ENCODE measurements around the gene TEX29.

TEX29 gene

DNA sequence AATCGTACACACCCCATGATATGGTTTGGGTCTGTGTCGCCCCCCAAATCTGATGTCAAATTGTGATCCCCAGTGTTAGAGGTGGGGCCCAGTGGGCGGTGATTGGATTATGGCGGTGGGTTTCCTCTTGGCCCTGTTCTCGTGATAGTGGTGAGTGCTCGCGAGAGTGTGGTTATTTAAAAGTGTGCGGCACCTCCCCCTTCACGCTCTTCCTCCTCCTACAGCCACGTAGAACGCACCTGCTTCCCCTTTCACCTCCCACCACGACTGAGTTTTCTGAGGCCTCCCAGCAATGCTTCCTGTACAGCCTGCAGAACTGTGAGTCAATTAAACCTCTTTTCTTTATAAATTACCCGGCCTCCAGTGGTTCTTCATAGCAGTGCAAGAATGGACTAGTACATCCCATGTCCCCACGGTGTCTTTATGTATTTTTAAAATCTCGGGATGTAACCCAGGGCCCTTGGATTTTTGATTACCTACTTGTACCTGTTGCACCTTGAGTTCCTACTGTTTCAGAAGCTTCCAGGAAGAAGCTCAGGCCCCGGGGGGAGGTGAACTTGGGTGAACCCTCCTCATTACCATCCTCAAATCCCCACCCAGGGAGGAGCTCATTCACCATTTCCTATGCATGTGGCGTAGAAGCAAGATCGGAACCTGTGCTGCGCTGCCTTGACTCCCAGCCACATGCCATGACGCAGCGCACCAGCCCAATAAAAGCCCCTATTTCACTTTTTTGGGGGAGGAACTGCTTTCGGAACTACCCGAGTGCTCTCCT is 52.4 kb downstream of the TEX29 start:
- DNase-seq: no peak

DNA sequence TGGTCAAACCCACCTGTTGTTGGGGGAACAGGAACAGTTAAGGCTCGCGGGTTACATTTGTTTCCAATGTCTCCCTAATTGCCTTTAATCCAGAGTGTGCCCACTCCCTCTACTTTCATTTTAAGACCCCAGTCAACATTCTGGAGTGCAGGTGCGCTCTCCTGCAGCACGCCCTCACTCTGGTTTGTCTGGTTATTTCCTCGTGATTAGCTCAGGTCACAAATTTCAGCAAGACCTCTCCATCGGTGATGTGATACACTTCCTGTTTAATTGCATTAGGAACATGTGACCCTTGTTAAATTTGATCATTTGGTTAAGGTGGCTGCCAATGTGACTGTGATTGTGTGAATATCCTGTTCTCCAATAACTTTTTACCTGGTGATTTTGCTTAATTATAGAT is 53.0 kb downstream of the TEX29 start:
- no peak for DNase-seq

DNA sequence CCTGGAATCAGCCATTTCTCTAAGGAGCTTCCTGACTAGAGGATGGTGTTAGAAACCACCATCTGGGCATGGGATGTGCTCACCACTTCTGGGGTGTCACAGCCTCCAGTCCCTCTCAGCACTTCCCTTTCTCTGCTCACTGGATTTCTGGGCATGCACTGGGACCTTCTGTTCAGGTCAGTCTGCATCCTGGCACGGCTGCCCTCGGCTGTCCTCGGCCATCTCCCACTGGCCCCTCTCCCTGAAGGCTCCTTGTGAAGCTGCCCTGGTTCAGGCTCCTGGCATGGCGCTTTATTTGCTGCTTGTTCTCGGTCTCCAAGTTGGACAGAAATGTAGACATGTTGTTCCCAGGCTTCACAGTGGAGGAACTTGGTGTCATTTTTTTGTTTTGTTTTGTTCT is 60.0 kb downstream of the TEX29 start:
- no peak for DNase-seq

DNA sequence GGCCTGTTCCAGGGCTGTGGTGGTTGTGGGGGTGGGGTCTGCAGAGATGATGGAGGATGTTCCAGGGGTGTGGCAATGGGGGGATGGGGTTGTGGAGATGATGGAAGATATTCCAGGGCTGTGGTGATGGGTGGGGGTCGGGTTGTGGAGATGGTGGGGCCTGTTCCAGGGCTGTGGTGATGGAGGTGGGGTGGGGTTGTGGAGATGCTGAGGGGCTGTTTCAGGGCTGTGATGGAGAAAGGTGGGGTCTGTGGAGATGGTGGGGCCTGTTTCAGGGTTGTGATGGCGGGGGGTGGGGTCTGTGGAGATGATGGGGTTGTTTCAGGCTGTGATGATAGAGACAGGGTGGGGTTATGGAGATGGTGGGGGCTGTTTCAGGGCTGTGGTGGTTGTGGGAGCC is 62.0 kb downstream of the TEX29 start:
- no peak for DNase-seq

DNA sequence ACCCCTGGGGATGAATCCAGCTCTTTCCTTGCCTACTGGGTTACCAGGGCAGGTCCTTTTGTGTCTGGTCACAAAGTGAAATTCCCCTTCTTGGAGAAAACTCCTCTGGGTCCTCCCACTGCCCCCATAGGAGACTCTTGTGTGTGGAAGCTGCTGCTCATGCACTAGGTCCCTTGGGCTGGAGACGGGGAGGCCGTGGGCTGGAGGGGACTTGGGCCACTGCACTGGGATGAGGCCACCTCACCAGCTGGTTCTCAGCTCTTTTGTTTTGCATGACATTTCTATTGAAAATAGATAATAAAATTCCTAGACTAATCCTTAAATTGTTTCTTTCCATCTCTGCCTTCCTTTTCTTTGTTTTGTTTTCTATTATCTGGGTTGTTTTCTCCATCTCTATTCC is 62.4 kb downstream of the TEX29 start:
- no peak for DNase-seq

DNA sequence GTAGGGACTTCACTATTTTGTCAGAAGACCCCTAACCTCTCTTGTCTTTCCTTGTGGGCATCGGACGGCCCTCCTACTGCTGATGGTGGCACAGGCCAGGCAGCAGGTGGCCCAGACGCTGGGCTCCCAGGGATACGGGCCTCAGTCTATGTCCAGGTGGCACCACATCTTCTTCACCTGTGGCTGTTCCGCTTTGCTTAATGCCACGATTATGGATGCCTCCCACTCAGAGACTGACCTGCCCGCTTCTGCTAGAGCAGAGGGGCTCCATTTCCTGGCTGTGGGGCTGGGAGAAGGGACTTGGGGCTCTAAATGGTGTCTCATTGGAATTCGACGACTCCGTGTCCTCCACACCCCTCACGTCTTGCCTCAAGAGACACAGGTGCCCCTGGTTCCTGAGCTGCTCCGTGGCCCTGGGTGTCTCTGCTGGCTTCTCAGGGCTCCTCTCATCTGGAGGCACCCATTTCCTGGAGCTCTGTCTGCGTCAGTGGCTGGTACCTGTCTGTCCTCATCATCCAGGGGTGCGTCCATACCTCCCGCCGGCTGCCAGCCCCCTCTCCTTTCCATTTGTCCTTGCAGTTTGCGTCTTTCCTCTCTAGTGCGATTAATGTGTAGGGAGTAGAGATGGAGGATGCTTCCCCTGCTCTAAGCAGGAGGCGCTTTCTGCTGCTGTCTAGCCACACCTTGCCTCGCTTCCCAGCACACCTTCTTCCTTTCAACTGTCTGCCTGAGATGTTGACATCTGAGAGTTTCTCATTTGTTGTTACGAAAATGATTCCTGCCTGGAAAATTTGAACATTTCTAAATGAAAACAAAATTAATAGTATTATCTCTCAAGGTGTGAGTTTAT is 63.4 kb downstream of the TEX29 start:
- no peak for DNase-seq

DNA sequence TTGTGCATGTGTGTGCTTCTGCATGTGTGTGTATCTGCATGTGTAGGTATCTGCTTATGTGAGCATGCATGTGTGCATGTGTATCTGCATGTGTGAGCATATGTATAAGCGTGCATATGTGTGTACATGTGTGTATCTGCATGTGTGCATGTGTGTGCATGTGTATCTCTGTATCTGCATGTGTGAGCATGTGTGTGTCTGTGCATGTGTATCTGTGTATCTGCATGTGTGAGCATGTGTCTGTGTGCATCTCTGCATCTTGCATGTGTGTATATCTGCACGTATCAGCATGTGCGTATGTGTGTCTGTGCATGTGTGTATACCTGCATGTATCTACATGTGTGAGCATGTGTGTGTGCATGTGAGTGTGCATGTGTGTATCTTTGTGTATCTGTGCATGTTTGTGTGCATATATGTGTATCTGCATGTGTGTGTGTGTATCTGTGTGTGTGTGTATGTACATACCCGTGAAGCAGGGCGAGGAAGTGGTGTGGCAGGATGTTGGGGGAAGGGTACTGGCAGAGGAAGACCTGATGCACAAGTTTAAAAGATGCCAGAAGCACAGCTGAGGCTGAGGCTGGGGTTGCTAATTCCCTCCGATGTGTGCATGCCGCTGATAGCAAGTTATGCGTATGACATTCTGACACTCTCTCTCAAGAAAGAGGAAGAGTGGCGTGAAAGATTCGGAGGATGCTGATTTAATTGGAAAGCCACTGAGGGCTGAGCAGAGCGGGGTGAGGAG is 64.2 kb downstream of the TEX29 start:
- no peak for DNase-seq

DNA sequence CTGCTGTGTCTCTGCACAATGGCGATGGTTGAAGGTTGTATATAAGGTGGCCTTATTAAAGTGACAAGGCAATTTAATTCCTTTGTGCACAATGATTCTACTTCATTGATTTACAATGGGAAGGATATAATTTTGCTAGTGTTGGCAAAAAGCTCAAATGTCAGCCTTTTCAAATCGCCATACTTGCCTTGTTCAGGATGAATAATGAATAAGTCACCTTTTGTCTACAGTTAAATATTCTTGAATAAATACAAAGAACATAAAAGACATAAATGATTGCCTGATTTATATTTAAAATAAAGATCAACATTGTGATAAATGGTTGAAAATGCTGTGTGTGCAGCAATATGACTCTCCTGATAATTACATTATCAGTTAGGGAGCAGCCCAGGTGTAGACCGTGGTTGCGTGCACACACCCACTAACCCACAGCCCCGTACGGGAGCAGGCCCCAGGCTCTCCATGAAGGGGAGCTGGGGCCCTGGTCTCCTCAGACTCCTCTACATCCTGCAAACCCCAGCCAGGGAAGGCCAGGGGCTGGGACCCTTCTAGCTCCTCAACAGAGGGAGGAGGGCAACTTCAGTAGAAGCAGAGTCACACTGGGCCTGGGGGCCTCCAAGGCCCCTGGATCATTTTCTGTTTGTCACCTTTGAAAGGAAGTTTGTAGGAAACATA is 64.9 kb downstream of the TEX29 start:
- DNase-seq: no peak

DNA sequence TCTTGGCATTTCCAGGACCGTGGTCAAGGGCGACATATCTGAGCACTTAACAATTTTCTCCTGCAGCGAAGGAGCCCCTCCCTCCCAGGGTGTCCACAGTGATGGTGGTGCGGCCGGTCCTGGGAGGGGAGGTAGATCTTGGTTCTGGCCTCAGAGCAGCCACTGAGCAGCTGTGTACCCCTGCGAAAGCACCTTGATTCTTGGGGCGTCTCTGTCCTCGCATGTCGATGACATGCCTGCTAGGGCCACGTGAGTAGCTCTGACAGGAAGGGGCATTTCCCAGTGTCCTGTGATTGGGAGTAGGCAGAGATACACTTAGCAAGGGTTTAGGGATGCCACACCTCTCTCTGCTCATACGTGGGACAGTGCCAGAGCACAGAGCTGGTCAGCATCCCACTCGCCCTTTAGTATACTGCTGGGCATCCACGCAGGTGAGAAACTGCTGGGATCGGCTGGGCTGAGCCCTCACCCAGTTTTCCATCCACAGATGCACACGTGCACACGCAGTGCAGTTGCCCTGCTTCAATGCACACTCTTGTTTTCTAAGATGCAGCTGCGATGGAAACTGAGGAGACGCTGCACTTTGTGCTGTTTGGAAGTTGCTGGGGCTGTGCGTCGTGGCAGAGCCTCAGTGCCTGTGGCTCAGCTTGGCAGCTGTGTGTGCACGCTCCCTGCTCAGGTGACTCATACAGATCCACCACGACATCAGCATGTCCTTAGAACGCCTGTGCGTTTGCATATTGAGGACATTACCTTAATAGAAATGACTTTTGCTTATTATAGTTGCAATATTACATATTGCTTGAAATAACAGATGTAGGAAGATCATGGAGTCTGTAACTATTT is 66.8 kb downstream of the TEX29 start:
- no peak for DNase-seq

DNA sequence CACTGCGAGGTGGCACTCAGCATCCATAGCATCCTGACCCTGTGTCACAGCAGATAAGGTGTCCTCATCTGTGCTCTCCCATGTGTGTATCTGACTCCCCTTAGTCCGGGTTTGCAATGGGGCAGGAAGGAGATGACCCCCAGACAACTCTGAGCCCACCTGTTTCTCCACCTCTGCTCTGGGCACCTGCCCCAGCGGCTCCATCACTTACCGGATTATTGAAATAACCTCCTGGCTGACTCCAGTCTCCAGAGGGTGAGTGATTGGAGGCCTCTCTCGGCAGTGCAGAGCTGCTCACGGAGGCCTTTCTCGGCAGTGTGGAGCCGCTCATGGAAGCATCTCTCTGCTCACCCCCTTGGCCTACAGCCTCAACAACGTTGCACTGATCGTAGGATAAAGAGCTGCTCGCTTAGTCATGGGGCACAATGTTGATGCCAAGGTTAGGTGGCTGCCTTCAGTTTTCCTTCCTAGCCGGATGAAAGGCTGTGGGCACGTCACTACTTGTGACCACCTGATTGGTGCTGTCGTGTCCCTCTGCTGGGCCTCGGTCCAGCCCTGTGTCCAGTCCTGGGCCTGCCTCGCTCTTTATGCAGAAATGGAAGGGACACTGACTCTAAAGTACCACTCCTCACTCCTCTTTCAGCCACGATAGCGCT is 67.6 kb downstream of the TEX29 start:
- DNase-seq: no peak

DNA sequence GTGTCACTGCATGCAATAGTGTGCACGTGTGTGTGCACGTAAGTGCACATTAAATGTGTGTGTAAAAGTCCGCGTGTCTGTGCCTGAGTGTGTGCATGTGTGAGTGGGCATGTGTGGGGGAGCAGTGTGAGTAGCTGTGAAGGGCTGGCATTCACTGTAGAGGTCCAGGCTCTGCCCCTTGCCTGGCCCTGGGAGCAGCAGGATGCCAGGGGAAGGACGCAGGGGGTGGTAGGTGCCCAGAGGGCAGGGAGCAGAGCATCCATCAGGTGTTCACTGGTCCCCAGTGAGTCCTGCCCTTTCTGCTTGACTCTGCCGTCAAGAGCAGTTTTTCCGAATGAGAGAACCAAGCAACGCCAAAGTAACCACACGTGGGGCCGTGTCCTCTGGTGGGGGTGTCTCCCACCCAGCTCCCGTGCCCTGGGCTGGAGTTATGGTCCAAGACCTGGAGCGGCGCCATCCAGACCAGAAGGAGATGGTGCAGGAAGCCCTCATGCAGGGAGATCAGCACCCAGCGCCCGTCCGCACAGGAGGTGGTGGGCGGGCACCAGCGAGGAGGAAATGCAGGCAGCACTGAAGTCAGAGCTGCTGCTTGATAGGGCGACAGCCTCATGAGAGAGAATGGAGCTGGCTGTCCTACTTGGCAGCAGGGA is 68.5 kb downstream of the TEX29 start:
- no peak for DNase-seq

DNA sequence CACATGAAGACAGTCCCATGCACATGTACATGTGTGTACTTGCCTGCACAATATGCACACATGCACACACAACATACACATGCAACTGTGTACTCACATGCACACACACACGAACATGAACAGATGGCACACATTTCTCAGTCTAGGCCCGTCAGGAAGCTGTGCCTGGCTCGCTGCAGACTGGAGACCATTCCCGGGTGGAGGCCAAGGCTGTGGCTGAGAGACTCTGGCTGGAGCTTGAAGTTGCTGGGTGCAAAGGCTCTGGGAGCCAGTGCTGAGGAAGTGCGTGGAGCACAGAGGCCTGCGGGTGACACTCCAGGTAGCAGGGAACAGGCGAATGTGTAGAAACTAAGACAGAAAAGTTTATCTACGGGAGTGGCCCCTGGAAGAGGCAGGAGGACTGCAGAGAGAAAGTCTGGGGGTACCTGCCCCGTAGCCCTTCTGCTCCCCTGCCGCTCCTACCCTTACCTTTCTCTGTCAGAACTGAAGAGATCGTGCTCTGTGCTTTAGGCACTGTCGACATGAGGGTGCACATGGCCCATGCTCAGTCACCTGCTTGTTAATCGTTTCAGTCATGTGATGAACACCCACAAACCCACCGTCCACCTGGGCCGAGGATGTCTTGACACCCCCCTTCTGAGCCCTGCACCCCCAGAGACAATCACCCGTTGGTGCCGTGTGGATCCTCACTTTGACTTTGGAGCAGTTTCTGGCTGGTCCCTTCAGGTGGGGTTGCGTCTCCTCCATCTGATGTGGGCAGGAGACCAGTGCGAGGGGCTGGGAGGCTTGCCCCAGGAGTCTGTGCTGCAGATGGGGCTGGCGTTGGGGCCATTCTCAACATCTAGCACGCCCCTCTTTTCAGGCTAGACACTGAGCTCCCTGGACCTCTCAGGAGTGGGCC is 69.4 kb downstream of the TEX29 start:
- no peak for DNase-seq

DNA sequence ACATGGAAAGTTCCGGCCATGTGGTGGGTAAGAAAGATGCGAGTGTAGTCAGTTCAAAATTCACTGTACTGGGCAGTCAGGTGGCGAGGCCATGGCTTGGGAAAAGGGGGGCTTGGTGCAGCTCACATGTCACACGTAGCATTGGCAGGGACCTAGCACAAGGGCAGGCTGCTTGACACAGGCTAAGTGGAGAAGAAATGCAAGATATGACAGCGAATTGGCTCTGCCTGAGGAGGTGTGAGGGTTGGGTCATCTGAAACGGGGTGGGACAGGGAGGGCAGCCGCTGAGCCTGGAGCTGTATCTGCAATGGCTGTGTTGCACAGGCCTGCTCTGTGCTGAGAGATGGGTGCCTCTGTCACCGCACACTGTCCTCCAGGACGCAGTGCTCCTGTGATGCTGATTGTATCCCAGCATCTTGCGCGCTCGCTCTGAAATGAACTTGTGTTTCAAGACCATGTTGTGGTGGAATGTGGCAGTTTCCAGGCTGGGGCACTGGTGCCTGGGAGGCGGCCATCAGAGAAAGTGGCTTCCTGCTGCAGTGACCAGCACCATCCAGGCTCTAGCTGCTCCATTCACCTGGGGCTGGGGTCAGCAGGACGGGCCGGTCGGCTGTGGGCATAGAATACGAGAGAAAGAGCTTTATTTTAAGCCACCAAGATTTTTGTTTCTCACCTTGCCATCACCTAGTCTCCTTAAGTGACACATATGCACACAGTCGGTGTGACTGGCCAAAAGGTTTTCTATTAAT is 70.3 kb downstream of the TEX29 start:
- no peak for DNase-seq

DNA sequence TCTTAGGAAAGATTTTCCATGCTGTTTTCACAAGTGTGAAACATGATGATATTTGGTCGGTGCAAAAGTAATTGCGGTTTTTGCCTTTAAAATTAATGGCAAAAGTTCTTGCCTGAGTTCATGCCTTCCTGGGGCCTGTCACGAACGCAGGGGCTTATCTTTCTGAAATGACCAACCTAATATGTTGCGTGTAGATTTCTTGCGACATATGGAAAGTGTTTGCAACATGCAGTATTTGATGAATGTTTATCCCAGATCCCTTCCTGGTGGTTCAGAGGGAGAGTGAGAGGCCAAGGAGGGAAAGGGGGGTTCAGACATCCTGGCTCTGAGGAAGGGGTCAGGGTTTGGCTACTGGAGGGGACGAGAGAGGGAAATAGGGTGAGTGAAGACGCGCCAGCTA is 72.0 kb downstream of the TEX29 start:
- DNase-seq: no peak

DNA sequence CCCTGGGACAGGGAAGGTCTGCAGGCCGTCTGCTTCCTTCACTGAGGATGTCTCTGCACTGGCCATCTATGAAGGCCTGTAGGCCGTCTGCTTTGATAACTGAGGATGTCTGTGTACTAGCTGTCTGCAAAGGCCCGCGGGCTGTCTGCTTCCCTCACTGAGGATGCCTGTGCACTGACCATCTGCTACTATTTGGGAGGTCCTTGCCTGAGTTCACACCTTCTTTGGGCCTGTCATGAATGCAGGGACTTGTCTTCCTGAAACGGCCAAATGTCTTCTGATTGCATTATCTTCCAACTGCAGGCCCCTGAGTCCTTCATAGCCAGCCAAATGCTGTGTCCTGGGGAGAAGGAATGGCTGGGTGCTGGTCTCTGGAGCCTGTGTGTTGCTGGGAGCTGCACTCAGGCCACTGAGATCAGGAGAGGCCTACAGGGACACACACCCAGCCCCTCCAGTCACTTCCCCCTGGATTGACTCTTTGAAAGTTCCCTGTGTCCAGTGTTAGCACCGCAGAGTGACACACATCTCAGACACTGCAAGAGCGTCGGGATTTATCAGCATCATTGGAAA is 72.9 kb downstream of the TEX29 start:
- no peak for DNase-seq
